Adrenal gland (tissue), 12 donors: ENCODE measurements around the gene CLDN8. TPM values are rescaled to one million over a fixed set of nuclear protein-coding genes. Genes with fewer than 3 reads are reported as not detected.

ENCODE experiments used
- DNase-seq, 7 donors: peaks; one replicate each; pipeline ENCODE4 v3.0.0-alpha.2; 2019 to 2020
- H3K27ac ChIP-seq, 5 donors: fragments of 200-600 bp; sonication (generic) in 4 of 5; 1 replicate in 3 of 5; 2 replicates in 2 of 5; pipeline versions ENCODE4 v1.5.1 to v1.8.0; 2016 to 2020; ENCODE audit warnings: mild to moderate bottlenecking in 1 of 5
- H3K27me3 ChIP-seq: fragments of 200-600 bp; 2 replicates; pipeline ENCODE4 v1.8.0; 2021
- H3K36me3 ChIP-seq, 2 donors: fragments of 200-600 bp; replicated peaks in 1 of 2; 1 replicate in 1 of 2; 2 replicates in 1 of 2; pipeline versions ENCODE4 v1.5.1 to v1.8.0; 2018 to 2022
- H3K4me1 ChIP-seq, 2 donors: fragments of 200-600 bp; replicated peaks in 1 of 2; 1 replicate in 1 of 2; 2 replicates in 1 of 2; pipeline versions ENCODE4 v1.5.1 to v1.8.0; 2018 to 2021
- H3K4me3 ChIP-seq, 4 donors: fragments of 200-600 bp; sonication (generic) in 3 of 4; one replicate each; pipeline ENCODE4 v1.5.1; 2016 to 2018
- H3K9me3 ChIP-seq, 3 donors: fragments of 200-600 bp; sonication (generic) in 1 of 3; replicated peaks in 1 of 3; 1 replicate in 2 of 3; 2 replicates in 1 of 3; pipeline versions ENCODE4 v1.5.1 to v1.8.0; 2016 to 2021
- CTCF ChIP-seq, 6 experiments: fragments of 450-650 bp in 4 of 6; fragments of 200-600 bp in 2 of 6; sonication (generic) in 1 of 6; IDR thresholded peaks; 1 replicate in 5 of 6; 2 replicates in 1 of 6; pipeline versions ENCODE4 v1.5.1 to v1.8.0; 2016 to 2021; ENCODE audit warnings: antibody characterized with exemption in 6 of 6, mild to moderate bottlenecking in 2 of 6, moderate library complexity in 1 of 6
- POLR2A ChIP-seq, 2 donors: fragments of 450-650 bp; IDR thresholded peaks; one replicate each; pipeline ENCODE4 v1.6.1; 2017; ENCODE audit warnings: antibody characterized with exemption in 2 of 2, mild to moderate bottlenecking in 2 of 2, moderate library complexity in 1 of 2
- WGBS, 4 donors: extraction: QIAGEN DNeasy Blood & Tissue Kit in 2 of 4; methylation state at CpG; one replicate each; pipeline versions ENCODE4 v1.1.5 to v1.1.7; 2013 to 2017; 5-methylcytosine and 5-hydroxymethylcytosine counted together
- intact Hi-C, 2 donors: fragments of 100-400 bp; cut with DNase I; formaldehyde crosslinking; loops; one replicate each; pipeline versions ENCODE4 v1.14.1 to v1.15.0; 2022 to 2023
- polyA plus RNA-seq, 3 donors: library from polyadenylated mRNA; stranded (reverse); fragments of 200-250 nt in 2 of 3; fragments of 350-450 nt in 1 of 3; fragmentation: Illumina TruSeq in 1 of 3; extraction: RNeasy Lipid Tissue Mini Kit (QIAGEN cat#74804) in 1 of 3; gene quantifications; one replicate each; pipeline ENCODE4 v1.2.3, GENCODE V29; 2013 to 2014
- total RNA-seq, 9 donors: library from RNA; depleted of rRNA in 4 of 9; stranded (reverse); fragments of >200 nt in 4 of 9; fragments of 120-200 nt in 1 of 9; fragmentation: NEBNext Ultra II Directional in 1 of 9; extraction: Animal tissue kit (Norgen Biotek cat#: 25700) in 1 of 9; gene quantifications; one replicate each; pipeline versions ENCODE4 v1.1.0 to v1.2.4, GENCODE V29; 2013 to 2023
- donor health status: healthy with polysubstance abuse.
- donor health status: Bipolar disorder and iron deficiency.
- donor health status: DM: yes; HTN: yes; CAD: no.
- donor health status: DM: no; HTN: no; CAD: no.
- donor health status: DM: no; HTN: no; CAD: no.
- donor health status: DM: yes; HTN: yes; CAD: no.

Gene CLDN8
- total and polyA plus RNA-seq, 12 donors = 0.14 TPM; not detected in 11

GRCh38 chr21:30168086-30168485 lies 47.8 kb downstream of the CLDN8 start:
- Histone ChIP-seq H3K9me3 (no peaks in the 10 kb centered on the region), H3K4me1 (no peaks in the 10 kb centered on the region), H3K27me3 (no peaks in the 10 kb centered on the region), H3K27ac (no peak overlapping the region), H3K36me3 (no peaks in the 10 kb centered on the region), H3K4me3 (no peak overlapping the region)
- 62 to 83% (median 76%) methylated on average over 3 of the region's 3 CpGs for WGBS, 4 donors
- no peak for DNase-seq
- intact Hi-C loops = no loop called here
- TF ChIP-seq POLR2A (IDR thresholded peaks at IDR 0.05) (no peak), CTCF (IDR thresholded peaks at IDR 0.05) (no peak)

- no peak within 1 kb of the TSS for H3K4me3 ChIP-seq
- intact Hi-C loops = no loop called here
- no peak within 1 kb of the TSS for H3K27ac ChIP-seq
- H3K9me3 ChIP-seq = no peaks in the 10 kb centered on the region
- no peaks in the 10 kb centered on the region for H3K27me3 ChIP-seq
- DNase-seq = no peak
- H3K4me1 ChIP-seq = no peaks in the 10 kb centered on the region
- TF ChIP-seq POLR2A (IDR thresholded peaks at IDR 0.05) (no peak), CTCF (IDR thresholded peaks at IDR 0.05) (no peak)
- 36 to 57% (median 55%) methylated on average over 1 of the region's 1 CpG for WGBS, 4 donors
- H3K36me3 ChIP-seq = no peaks in the 10 kb centered on the region
Measured at GRCh38 chr21:30166705-30167104, 49.2 kb downstream of the CLDN8 start, which contains the start of gene CLDN17. Gene CLDN17, minus strand, starts transcription at chr21:30166805. Its CDS starts 188 bp downstream, at chr21:30166617.

GRCh38 chr21:30166171-30166570 lies 49.7 kb downstream of the CLDN8 start:
- no peaks in the 10 kb centered on the region for H3K4me1 ChIP-seq
- DNase-seq = no peak
- 80 to 91% (median 84%) methylated on average over 6 to 9 of the region's 9 CpGs for WGBS, 4 donors
- intact Hi-C loops = no loop called here
- no peak for TF ChIP-seq CTCF (IDR thresholded peaks at IDR 0.05)
- TF ChIP-seq POLR2A (IDR thresholded peaks at IDR 0.05) = no peak
- H3K27ac ChIP-seq = no peak overlapping the region
- no peaks in the 10 kb centered on the region for H3K36me3 ChIP-seq
- H3K27me3 ChIP-seq = no peaks in the 10 kb centered on the region
- H3K4me3 ChIP-seq = no peak overlapping the region
- no peaks in the 10 kb centered on the region for H3K9me3 ChIP-seq

GRCh38 chr21:30164796-30165195 lies 51.1 kb downstream of the CLDN8 start:
- intact Hi-C loops = no loop called here
- H3K36me3 ChIP-seq = no peaks in the 10 kb centered on the region
- DNase-seq = no peak
- WGBS, 4 donors = 69 to 88% (median 76%) methylated on average over 1 of the region's 1 CpG
- H3K27me3 ChIP-seq = no peaks in the 10 kb centered on the region
- TF ChIP-seq CTCF (IDR thresholded peaks at IDR 0.05) = no peak
- TF ChIP-seq POLR2A (IDR thresholded peaks at IDR 0.05) = no peak
- H3K4me1 ChIP-seq = no peaks in the 10 kb centered on the region
- no peaks in the 10 kb centered on the region for H3K9me3 ChIP-seq
- no peak overlapping the region for H3K4me3 ChIP-seq
- H3K27ac ChIP-seq = no peak overlapping the region

Other genes starting within 250 kb of the CLDN8 start
- gene CLDN17, start 49.3 kb downstream of the CLDN8 start, total RNA-seq = not detected
- not detected for gene CLDN17, start 49.3 kb downstream of the CLDN8 start, polyA plus RNA-seq
- not detected for gene KRTAP24-1, start 66.9 kb upstream of the CLDN8 start, total RNA-seq
- not detected for gene KRTAP24-1, start 66.9 kb upstream of the CLDN8 start, polyA plus RNA-seq
- gene KRTAP25-1, start 73.4 kb upstream of the CLDN8 start, total RNA-seq = not detected
- gene KRTAP25-1, start 73.4 kb upstream of the CLDN8 start, polyA plus RNA-seq = not detected
- not detected for gene KRTAP26-1, start 104.2 kb upstream of the CLDN8 start, total RNA-seq
- not detected for gene KRTAP26-1, start 104.2 kb upstream of the CLDN8 start, polyA plus RNA-seq
- not detected for gene KRTAP27-1, start 121.6 kb upstream of the CLDN8 start, total RNA-seq
- not detected for gene KRTAP27-1, start 121.6 kb upstream of the CLDN8 start, polyA plus RNA-seq
- not detected for gene KRTAP23-1, start 132.5 kb upstream of the CLDN8 start, total RNA-seq
- gene KRTAP23-1, start 132.5 kb upstream of the CLDN8 start, polyA plus RNA-seq = not detected
- gene KRTAP13-2, start 156.2 kb upstream of the CLDN8 start, total RNA-seq = under 1 TPM in 1 of 9 donors, not detected in 8; 0.41 TPM
- gene KRTAP13-2, start 156.2 kb upstream of the CLDN8 start, polyA plus RNA-seq = not detected
- not detected for gene KRTAP13-1, start 179.9 kb upstream of the CLDN8 start, total RNA-seq
- not detected for gene KRTAP13-1, start 179.9 kb upstream of the CLDN8 start, polyA plus RNA-seq
- not detected for gene KRTAP13-3, start 209.8 kb upstream of the CLDN8 start, total RNA-seq
- not detected for gene KRTAP13-3, start 209.8 kb upstream of the CLDN8 start, polyA plus RNA-seq
- not detected for gene KRTAP13-4, start 214.1 kb upstream of the CLDN8 start, total RNA-seq
- not detected for gene KRTAP13-4, start 214.1 kb upstream of the CLDN8 start, polyA plus RNA-seq
- gene KRTAP15-1, start 224.2 kb upstream of the CLDN8 start, total RNA-seq = not detected
- gene KRTAP15-1, start 224.2 kb upstream of the CLDN8 start, polyA plus RNA-seq = not detected